ENCODE data around the gene TRIM56.
"Not testable (repeated sequence)": the region's sequence is repeated elsewhere in the genome, so short reads cannot be mapped to it uniquely, and the experiment has no call there.

- TF ChIP-seq CTCF (IDR thresholded peaks at IDR 0.05; ENCODE audit: low read depth, low read length); EZH2phosphoT487 (IDR thresholded peaks at IDR 0.05; ENCODE audit: low read depth): not testable (repeated sequence)
These were observed 18.4 kb downstream of the TRIM56 start for GRCh38 chr7:101103701-101104100.

Measured in OCI-LY3 (cell line).